Fibroblast of mammary gland (primary cell): Measurements from ENCODE around the gene LILRA6.

Source experiments
- DNase-seq: peaks from one replicate; pipeline ENCODE4 v3.0.0-alpha.2; 2010; ENCODE audit warnings: low read depth
- H3K4me3 ChIP-seq: 2 replicates; pipeline ENCODE4 v1.5.1; 2011; ENCODE audit warnings: low read depth, mild to moderate bottlenecking, low read length, moderate library complexity; ENCODE audit not compliant: control insufficient read depth
- CTCF ChIP-seq: conservative IDR thresholded peaks from 2 replicates; pipeline ENCODE4 v1.5.1; 2011; ENCODE audit warnings: low read depth, low read length, inconsistent platforms; ENCODE audit not compliant: control insufficient read depth, insufficient read depth

The LILRA6 gene

DNA sequence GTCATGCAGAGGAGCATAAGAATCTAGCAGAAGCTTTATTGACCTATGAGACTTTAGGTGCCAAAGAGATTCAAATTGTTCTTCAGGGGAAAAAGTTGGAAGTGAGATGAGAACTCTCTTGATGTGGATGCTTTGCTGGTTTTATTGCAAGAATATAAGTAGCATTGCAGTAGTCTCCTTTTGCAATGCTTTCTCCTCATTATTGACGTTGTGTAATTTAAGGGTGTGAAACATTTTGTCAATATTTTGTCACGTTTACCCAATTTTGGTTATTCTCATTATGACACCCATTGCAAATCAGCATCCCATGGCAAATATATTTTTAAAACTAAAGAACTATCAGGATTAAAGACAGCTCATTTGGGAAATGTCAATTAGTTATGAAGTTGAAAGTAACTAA lies 26.3 kb upstream of the LILRA6 start:
- no peak for TF ChIP-seq CTCF
- no peak for DNase-seq
- H3K4me3 ChIP-seq, result no peak overlapping the region

DNA sequence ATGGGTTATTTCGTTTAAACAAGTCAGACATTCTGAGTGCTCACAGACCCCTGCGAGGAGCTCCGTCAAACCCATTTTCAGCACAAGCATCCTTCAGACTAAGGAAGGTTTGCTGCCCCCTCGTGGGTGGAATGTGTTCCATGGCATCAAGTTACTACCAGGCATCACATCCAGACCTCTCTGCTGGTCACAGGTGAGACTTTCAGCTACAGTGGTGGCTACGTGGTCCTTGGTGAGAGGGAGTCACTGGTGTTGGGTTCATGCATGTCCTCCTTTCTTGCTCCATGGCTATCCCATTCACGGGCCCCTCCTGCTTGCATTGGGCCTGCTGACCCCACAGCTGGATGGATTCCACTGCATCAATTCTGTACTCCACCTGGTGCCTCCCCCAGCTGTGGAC lies 23.5 kb upstream of the LILRA6 start:
- TF ChIP-seq CTCF, result peak; percentile 76
- H3K4me3 ChIP-seq, result no peak overlapping the region
- DNase-seq, result peak; percentile 66

DNA sequence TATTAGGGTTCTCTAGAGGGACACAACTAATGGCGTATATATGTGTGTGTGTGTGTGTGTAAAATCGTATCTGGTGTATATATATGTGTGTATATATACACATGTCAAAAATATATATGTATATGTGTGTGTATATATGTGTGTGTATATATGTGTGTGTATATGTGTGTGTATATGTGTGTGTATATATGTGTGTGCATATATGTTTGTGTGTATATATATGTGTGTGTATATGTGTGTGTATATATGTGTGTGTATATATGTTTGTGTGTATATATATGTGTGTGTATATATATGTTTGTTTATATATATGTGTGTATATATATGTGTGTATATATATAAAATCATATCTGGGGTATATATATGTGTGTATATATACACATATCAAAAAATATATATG lies 19.9 kb upstream of the LILRA6 start:
- TF ChIP-seq CTCF, result no peak
- DNase-seq, result no peak
- no peak overlapping the region for H3K4me3 ChIP-seq

- DNase-seq, result no peak
- TF ChIP-seq CTCF, result no peak
- no peak overlapping the region for H3K4me3 ChIP-seq
Measured at GRCh38 chr19:54262066-54262465, 19.5 kb upstream of the LILRA6 start.

GRCh38 chr19:54257116-54257480 lies 14.5 kb upstream of the LILRA6 start, which contains the start of gene LILRB5:
Gene LILRB5, minus strand, starts transcription at chr19:54257273. Its CDS starts 80 bp downstream, at chr19:54257193.
- TF ChIP-seq CTCF, result no peak
- DNase-seq, result no peak
- no peak within 1 kb of the TSS for H3K4me3 ChIP-seq

DNA sequence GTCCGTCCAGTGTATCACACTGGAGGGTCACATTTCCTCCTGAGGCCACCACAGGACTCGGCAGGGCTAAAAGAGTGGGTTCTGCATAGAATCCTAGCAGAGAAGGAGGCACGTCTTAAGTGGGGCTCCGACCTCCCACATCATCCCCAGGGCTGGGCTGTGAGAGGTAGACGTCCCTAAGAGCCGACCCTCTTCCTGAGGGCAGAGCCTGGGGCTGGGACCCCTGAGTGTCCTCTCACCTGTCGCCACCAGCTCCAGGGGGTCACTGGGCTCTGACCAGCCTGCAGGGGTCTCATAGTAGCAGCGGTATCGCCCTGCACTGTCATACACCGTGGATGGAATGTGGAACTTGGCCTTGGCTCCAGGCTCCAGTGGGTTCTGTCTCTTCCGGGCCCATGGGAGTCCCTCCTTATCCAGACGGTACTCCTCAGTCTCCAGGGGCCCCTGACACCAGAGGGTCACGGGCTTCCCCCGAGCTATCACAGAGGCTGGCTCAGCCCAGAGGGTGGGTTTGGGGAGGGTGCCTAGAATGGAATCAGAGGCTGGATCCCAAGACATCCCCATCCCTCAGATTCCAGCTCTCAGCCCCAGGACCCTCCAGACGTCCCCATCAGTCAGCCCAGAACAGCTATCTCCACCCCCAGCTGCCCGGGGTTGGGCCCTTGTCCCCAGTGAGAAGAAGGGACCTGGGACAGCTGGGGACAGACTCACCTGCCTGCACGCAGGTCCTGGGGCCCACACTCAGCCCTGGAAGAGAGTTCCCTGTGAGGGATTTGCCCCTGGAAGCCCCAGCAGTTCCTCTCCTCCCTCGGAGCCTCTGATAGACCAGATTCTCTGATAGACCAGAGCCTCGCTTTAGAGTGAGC lies 13.9 kb upstream of the LILRA6 start:
- no peak for DNase-seq
- H3K4me3 ChIP-seq, result no peak overlapping the region
- TF ChIP-seq CTCF, result no peak
